CD4-positive, alpha-beta memory T cell (primary cell): Measurements from ENCODE around the gene AGER. TPM values are rescaled to one million over a fixed set of nuclear protein-coding genes. Genes with fewer than 3 reads are reported as not detected.
A peak's percentile ranks its signal among the peaks of the same experiment; 100 is the strongest.

Experiments used
- CTCF ChIA-PET: fragments of 350-600 bp; sonication (Branson Sonifier 250); formaldehyde crosslinking; loops from one replicate; lab custom pipeline; 2021; ENCODE audit warnings: inconsistent platforms; ENCODE audit not compliant: partially characterized antibody; lab: Charles Lee
- POLR2A ChIA-PET: fragments of 350-600 bp; sonication (Branson Sonifier 250); formaldehyde crosslinking; loops from one replicate; lab custom pipeline; 2021; ENCODE audit not compliant: partially characterized antibody; lab: Charles Lee
- DNase-seq, 5 donors: peaks; one replicate each; pipeline versions ENCODE4 v3.0.0 to v3.0.0-alpha.2; 2020 to 2022; ENCODE audit warnings: mixed read lengths in 1 of 5
- H3K27ac ChIP-seq: one replicate; pipeline ENCODE4 v1.7.0; 2013; ENCODE audit warnings: low read depth, low read length
- H3K27me3 ChIP-seq: 2 replicates; pipeline ENCODE4 v1.7.0; 2013; ENCODE audit warnings: mild to moderate bottlenecking, low read length, moderate library complexity; ENCODE audit not compliant: insufficient read depth
- H3K36me3 ChIP-seq: 2 replicates; pipeline ENCODE4 v1.7.0; 2013; ENCODE audit warnings: mild to moderate bottlenecking, low read length, moderate library complexity; ENCODE audit not compliant: insufficient read depth
- H3K4me1 ChIP-seq: 2 replicates; pipeline ENCODE4 v1.7.0; 2013; ENCODE audit warnings: mild to moderate bottlenecking, low read length, moderate library complexity; ENCODE audit not compliant: insufficient read depth
- H3K4me3 ChIP-seq, 2 donors: one replicate each; pipeline ENCODE4 v1.7.0; 2013; ENCODE audit warnings: low read length in 2 of 2, mild to moderate bottlenecking in 1 of 2
- H3K9me3 ChIP-seq, 2 donors: one replicate each; pipeline ENCODE4 v1.7.0; 2013; ENCODE audit warnings: low read length in 2 of 2, control low read depth in 1 of 2; ENCODE audit not compliant: control insufficient read depth in 1 of 2
- H3K27ac Mint-ChIP-seq, 7 donors: one replicate each; pipeline ENCODE4 v1.8.0; 2020 to 2021; ENCODE audit warnings: mixed read lengths in 7 of 7, mild to moderate bottlenecking in 6 of 7, inconsistent platforms in 3 of 7, moderate library complexity in 3 of 7
- H3K27me3 Mint-ChIP-seq, 2 donors: one replicate each; pipeline ENCODE4 v1.8.0; 2020 to 2021; ENCODE audit warnings: mixed read lengths in 2 of 2
- H3K36me3 Mint-ChIP-seq, 2 donors: one replicate each; pipeline ENCODE4 v1.8.0; 2020 to 2021; ENCODE audit warnings: mixed read lengths in 2 of 2, inconsistent platforms in 1 of 2, mild to moderate bottlenecking in 1 of 2
- H3K4me1 Mint-ChIP-seq, 4 donors: one replicate each; pipeline ENCODE4 v1.8.0; 2020 to 2021; ENCODE audit warnings: mixed read lengths in 4 of 4, mild to moderate bottlenecking in 1 of 4
- H3K4me3 Mint-ChIP-seq, 8 donors: one replicate each; pipeline ENCODE4 v1.8.0; 2020 to 2021; ENCODE audit warnings: mixed read lengths in 8 of 8, mild to moderate bottlenecking in 7 of 8, moderate library complexity in 6 of 8, inconsistent platforms in 3 of 8
- H3K9me3 Mint-ChIP-seq, 8 donors: one replicate each; pipeline ENCODE4 v1.8.0; 2020 to 2021; ENCODE audit warnings: mixed read lengths in 8 of 8, mild to moderate bottlenecking in 5 of 8, inconsistent platforms in 3 of 8, moderate library complexity in 1 of 8
- intact Hi-C: fragments of 100-400 bp; cut with micrococcal nuclease; formaldehyde crosslinking; loops from one replicate; pipeline ENCODE4 v1.15.1; 2023
- polyA plus RNA-seq, 2 donors: library from polyadenylated mRNA; unstranded; fragments of 300-500 nt; fragmentation: Illumina TruSeq; gene quantifications; one replicate each; pipeline ENCODE4 v1.2.3, GENCODE V29; 2021
- total RNA-seq, 2 experiments: library from RNA; stranded (reverse); gene quantifications; one replicate each; pipeline ENCODE4 v1.2.3, GENCODE V29; 2021

The AGER gene
- total and polyA plus RNA-seq, 4 experiments from 2014 or later: 0.62 to 77.3 (median 74.8) TPM; not detected in 1

GRCh38 chr6:32151181-32151862, 32.7 kb downstream of the AGER start:
- Mint-ChIP-seq H3K36me3 (peaks cover 0 to 9% of the 10 kb centered on the region in 2 donors), H3K27me3 (peaks cover 22 to 31% of the 10 kb centered on the region in 2 donors), H3K4me3 (peak overlapping the region; percentile 36 to 81 (median 66)), H3K4me1 (peaks cover 31 to 73% (median 51%) of the 10 kb centered on the region in 4 donors), H3K27ac (peak overlapping the region in 3 of 7 donors; percentile 60 to 68 (median 61)), H3K9me3 (peaks cover 0 to 6% (median 0%) of the 10 kb centered on the region in 8 donors)
- H3K4me3 ChIP-seq: no peak overlapping the region
- intact Hi-C loops: loop anchor here (10.0 kb wide), 1 partner anchor 107 kb away; no protein-coding TSS in a partner anchor
- H3K4me1 ChIP-seq: peaks cover 17% of the 10 kb centered on the region
- no peaks in the 10 kb centered on the region for H3K9me3 ChIP-seq
- no peaks in the 10 kb centered on the region for H3K36me3 ChIP-seq
- CTCF ChIA-PET: interaction anchor here (1.4 kb wide), 1 partner anchor 93 kb away, joined by 4 read pairs; no protein-coding TSS in a partner anchor
- DNase-seq: no peak
- H3K27me3 ChIP-seq: peaks cover 6% of the 10 kb centered on the region
- no peak overlapping the region for H3K27ac ChIP-seq
- POLR2A ChIA-PET: interaction anchor here (1.0 to 1.4 kb wide), 2 partner anchors 21 to 42 kb away, joined by 4 read pairs; partner anchors contain the start of genes FKBPL and GPSM3

- no peaks in the 10 kb centered on the region for H3K9me3 ChIP-seq
- no peak overlapping the region for H3K27ac ChIP-seq
- peaks cover 0 to 6% (median 0%) of the 10 kb centered on the region in 8 donors for H3K9me3 Mint-ChIP-seq
- intact Hi-C loops: loop anchor here (2.0 to 10.0 kb wide), 2 partner anchors 19 to 105 kb away; partner anchors contain the start of gene FKBPL
- peaks cover 6% of the 10 kb centered on the region for H3K27me3 ChIP-seq
- H3K36me3 Mint-ChIP-seq: peaks cover 0 to 9% of the 10 kb centered on the region in 2 donors
- peak overlapping the region in 6 of 8 donors; percentile 14 to 78 (median 64) for H3K4me3 Mint-ChIP-seq
- ChIA-PET CTCF (interaction anchor here (1.1 to 2.5 kb wide), 2 partner anchors 20 to 32 kb away, joined by 4 to 12 read pairs; partner anchors contain the start of gene FKBPL), POLR2A (interaction anchor here (1.2 to 2.5 kb wide), 2 partner anchors 27 to 43 kb away, joined by 4 to 5 read pairs; partner anchors contain the start of gene GPSM3)
- H3K4me1 Mint-ChIP-seq: peaks cover 27 to 69% (median 45%) of the 10 kb centered on the region in 4 donors
- no peak overlapping the region for H3K4me3 ChIP-seq
- no peak for DNase-seq
- H3K27me3 Mint-ChIP-seq: peaks cover 26 to 31% of the 10 kb centered on the region in 2 donors
- H3K4me1 ChIP-seq: peaks cover 12% of the 10 kb centered on the region
- no peaks in the 10 kb centered on the region for H3K36me3 ChIP-seq
- peak overlapping the region in 6 of 7 donors; percentile 17 to 48 (median 30) for H3K27ac Mint-ChIP-seq
Measured at GRCh38 chr6:32149932-32150870, 33.9 kb downstream of the AGER start.

GRCh38 chr6:32149092-32149755, 34.8 kb downstream of the AGER start:
- H3K4me3 Mint-ChIP-seq: peak overlapping the region; percentile 80 to 87 (median 85)
- peaks cover 0 to 5% of the 10 kb centered on the region in 2 donors for H3K36me3 Mint-ChIP-seq
- no peak overlapping the region for H3K27ac ChIP-seq
- intact Hi-C loops: loop anchor here (2.0 kb wide), 1 partner anchor 18 kb away; the partner anchor contains the start of gene FKBPL
- peaks cover 3% of the 10 kb centered on the region for H3K4me1 ChIP-seq
- H3K27me3 ChIP-seq: peaks cover 6% of the 10 kb centered on the region
- ChIA-PET CTCF (interaction anchor here (1.1 to 2.5 kb wide), 2 partner anchors 19 to 31 kb away, joined by 4 to 12 read pairs; partner anchors contain the start of gene FKBPL), POLR2A (interaction anchor here (1.2 to 2.5 kb wide), 3 partner anchors 21 to 44 kb away, joined by 4 to 6 read pairs (median 5); partner anchors contain the start of genes ATF6B and GPSM3)
- H3K27me3 Mint-ChIP-seq: peaks cover 27 to 31% of the 10 kb centered on the region in 2 donors
- peaks cover 0 to 6% (median 0%) of the 10 kb centered on the region in 8 donors for H3K9me3 Mint-ChIP-seq
- H3K9me3 ChIP-seq: no peaks in the 10 kb centered on the region
- H3K36me3 ChIP-seq: no peaks in the 10 kb centered on the region
- peaks cover 20 to 59% (median 36%) of the 10 kb centered on the region in 4 donors for H3K4me1 Mint-ChIP-seq
- H3K4me3 ChIP-seq: peak overlapping the region in 1 of 2 donors; percentile 38
- peak overlapping the region in 6 of 7 donors; percentile 17 to 86 (median 80) for H3K27ac Mint-ChIP-seq
- no peak for DNase-seq

GRCh38 chr6:32148289-32149091, 35.6 kb downstream of the AGER start:
- ChIA-PET CTCF (interaction anchor here (1.1 to 2.5 kb wide), 2 partner anchors 19 to 30 kb away, joined by 4 to 12 read pairs; partner anchors contain the start of gene FKBPL), POLR2A (interaction anchor here (1.3 to 2.5 kb wide), 2 partner anchors 21 to 29 kb away, joined by 5 to 6 read pairs; partner anchors contain the start of gene ATF6B)
- DNase-seq: peak; percentile 58 to 75 (median 66)
- Histone ChIP-seq H3K36me3 (no peaks in the 10 kb centered on the region), H3K9me3 (no peaks in the 10 kb centered on the region), H3K27ac (no peak overlapping the region), H3K4me1 (peaks cover 3% of the 10 kb centered on the region), H3K4me3 (peak overlapping the region in 1 of 2 donors; percentile 38), H3K27me3 (peaks cover 6% of the 10 kb centered on the region)
- Mint-ChIP-seq H3K27me3 (peaks cover 27 to 30% of the 10 kb centered on the region in 2 donors), H3K27ac (peak overlapping the region in 6 of 7 donors; percentile 17 to 86 (median 80)), H3K4me1 (peaks cover 17 to 53% (median 32%) of the 10 kb centered on the region in 4 donors), H3K9me3 (peaks cover 0 to 6% (median 0%) of the 10 kb centered on the region in 8 donors), H3K4me3 (peak overlapping the region; percentile 80 to 87 (median 85)), H3K36me3 (peaks cover 0 to 3% of the 10 kb centered on the region in 2 donors)
- intact Hi-C loops: loop anchor here (1.0 to 2.0 kb wide), 2 partner anchors 18 to 47 kb away; partner anchors contain the start of gene FKBPL

DNA sequence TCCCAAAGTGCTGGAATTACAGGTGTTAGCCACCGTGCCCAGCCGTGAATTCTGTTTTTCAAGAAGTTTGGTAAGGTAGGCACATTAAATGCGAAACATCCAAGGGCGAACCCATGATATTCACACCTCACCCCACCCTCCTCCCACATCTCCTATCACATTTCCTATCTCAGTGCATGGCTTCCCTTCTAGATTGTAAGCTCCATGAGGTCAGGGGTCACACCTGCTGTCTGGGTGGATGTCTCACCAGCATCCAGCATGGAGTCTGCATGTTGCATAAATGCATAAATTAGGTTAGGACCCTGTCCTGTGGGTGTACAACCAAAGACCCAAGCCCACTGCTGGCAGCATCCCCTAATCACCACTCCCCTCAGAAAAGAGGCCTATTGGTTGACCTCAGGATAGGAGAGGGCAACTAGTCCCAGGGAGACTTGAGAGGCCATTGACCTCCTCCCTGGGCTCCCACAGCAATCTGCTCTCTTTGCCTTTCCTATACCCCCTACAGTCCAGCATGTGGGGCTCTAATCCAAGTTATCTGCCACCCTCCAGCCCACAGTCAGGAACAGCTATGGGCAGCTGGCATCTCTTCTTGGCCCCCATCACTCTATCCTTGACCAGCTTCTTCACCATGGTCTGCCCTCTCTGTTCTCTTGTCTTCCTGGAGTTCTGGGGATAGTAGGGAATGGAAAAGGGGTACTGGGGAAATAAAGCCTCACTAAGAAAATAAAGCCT, 36.5 kb downstream of the AGER start:
- Mint-ChIP-seq H3K27ac (peak overlapping the region in 1 of 7 donors; percentile 57), H3K36me3 (peaks cover 0 to 3% of the 10 kb centered on the region in 2 donors), H3K4me3 (peak overlapping the region in 1 of 8 donors; percentile 87), H3K9me3 (peaks cover 0 to 6% (median 0%) of the 10 kb centered on the region in 8 donors), H3K27me3 (peaks cover 25 to 27% of the 10 kb centered on the region in 2 donors), H3K4me1 (peaks cover 13 to 44% (median 26%) of the 10 kb centered on the region in 4 donors)
- Histone ChIP-seq H3K4me1 (peaks cover 3% of the 10 kb centered on the region), H3K27me3 (peaks cover 6% of the 10 kb centered on the region), H3K4me3 (no peak overlapping the region), H3K9me3 (no peaks in the 10 kb centered on the region), H3K27ac (no peak overlapping the region), H3K36me3 (no peaks in the 10 kb centered on the region)
- DNase-seq: no peak
- ChIA-PET CTCF (interaction anchor here (2.5 kb wide), 1 partner anchor 18 kb away, joined by 12 read pairs; the partner anchor contains the start of gene FKBPL), POLR2A (interaction anchor here (0.6 to 2.5 kb wide), 2 partner anchors 17 to 30 kb away, joined by 3 to 5 read pairs; partner anchors contain the start of gene FKBPL)
- intact Hi-C loops: loop anchor here (1.0 to 2.0 kb wide), 2 partner anchors 17 to 48 kb away; partner anchors contain the start of gene FKBPL
